Vagina (tissue), 2 donors: ENCODE data around the gene SORCS2.

Experiments
- CTCF ChIP-seq, 3 experiments: fragments of 450-650 bp in 2 of 3; fragments of 200-600 bp in 1 of 3; sonication (generic) in 1 of 3; IDR thresholded peaks; one replicate each; pipeline ENCODE4 v1.5.1; 2017 to 2019; ENCODE audit warnings: antibody characterized with exemption in 3 of 3, mild to moderate bottlenecking in 2 of 3, moderate library complexity in 2 of 3
- POLR2A ChIP-seq, 2 donors: fragments of 450-650 bp; IDR thresholded peaks; one replicate each; pipeline ENCODE4 v1.6.1; 2017; ENCODE audit warnings: antibody characterized with exemption in 2 of 2, mild to moderate bottlenecking in 2 of 2, moderate library complexity in 2 of 2

GRCh38 chr4:7786517-7786916 lies 594.2 kb downstream of the SORCS2 start:
- TF ChIP-seq POLR2A (IDR thresholded peaks at IDR 0.05) (no peak), CTCF (IDR thresholded peaks at IDR 0.05) (no peak)
